IMR-90 (cell line): ENCODE measurements around the gene CLTRN. TPM values are rescaled to one million over a fixed set of nuclear protein-coding genes. Genes with fewer than 3 reads are reported as not detected.
"Not testable (repeated sequence)": the region's sequence is repeated elsewhere in the genome, so short reads cannot be mapped to it uniquely, and the experiment has no call there.

ENCODE experiments used
- ATAC-seq: fragments of 200-7000 bp; cut with Tn5 transposase; 2 replicates; pipeline ENCODE4 v1.9.1; 2020; ENCODE audit warnings: low read depth, mild to moderate bottlenecking, moderate library complexity
- BruUV-seq: library from RNA; stranded (reverse); fragments of 400-500 nt; replicated peaks from 2 replicates; lab custom pipeline; 2021; lab: Mats Ljungman, UMichigan
- CTCF ChIA-PET: fragments of 300-600 bp; formaldehyde crosslinking; extraction: SDS; loops from one replicate; lab custom pipeline; 2021; ENCODE audit warnings: antibody characterized with exemption; lab: Yijun Ruan, JAX
- POLR2A ChIA-PET: fragments of 300-600 bp; sonication (Branson Sonifier 250); formaldehyde crosslinking; loops from one replicate; lab custom pipeline; 2022; ENCODE audit warnings: antibody characterized with exemption; ENCODE audit not compliant: unreplicated experiment; lab: Charles Lee
- DNase-seq: peaks from one replicate; pipeline ENCODE4 v3.0.0; 2013
- H2AFZ ChIP-seq: replicated peaks from 2 replicates; pipeline ENCODE3; 2013; ENCODE audit warnings: low read length, mild to moderate bottlenecking; ENCODE audit not compliant: poor library complexity
- H2AK5ac ChIP-seq: 2 replicates; pipeline ENCODE4 v1.6.1; 2013; ENCODE audit warnings: low read depth, low read length, inconsistent platforms
- H2AK9ac ChIP-seq: replicated peaks from 2 replicates; pipeline ENCODE3; 2013; ENCODE audit warnings: mild to moderate bottlenecking, low read depth, low read length, moderate library complexity; ENCODE audit not compliant: poor library complexity
- H2BK120ac ChIP-seq: 2 replicates; pipeline ENCODE4 v1.6.1; 2013; ENCODE audit warnings: low read depth, low read length, inconsistent platforms
- H2BK15ac ChIP-seq: 3 replicates; pipeline ENCODE4 v1.6.1; 2013; ENCODE audit warnings: low read depth, low read length, inconsistent platforms
- H2BK20ac ChIP-seq: 2 replicates; pipeline ENCODE4 v1.6.1; 2013; ENCODE audit warnings: low read depth, mild to moderate bottlenecking, inconsistent platforms, low read length, moderate library complexity
- H2BK5ac ChIP-seq: 2 replicates; pipeline ENCODE4 v1.6.1; 2013; ENCODE audit warnings: mild to moderate bottlenecking, low read depth, low read length, inconsistent platforms; ENCODE audit not compliant: poor library complexity, severe bottlenecking
- H3K14ac ChIP-seq: replicated peaks from 2 replicates; pipeline ENCODE4 v1.6.1; 2013; ENCODE audit warnings: low read depth, low read length, inconsistent platforms
- H3K18ac ChIP-seq: 2 replicates; pipeline ENCODE4 v1.6.1; 2013; ENCODE audit warnings: low read depth, low read length, control low read depth
- H3K23ac ChIP-seq: 2 replicates; pipeline ENCODE4 v1.6.1; 2013; ENCODE audit warnings: low read depth, low read length, inconsistent platforms
- H3K27ac ChIP-seq: 2 replicates; pipeline ENCODE4 v1.5.1; 2013; ENCODE audit warnings: mild to moderate bottlenecking, control low read depth, low read length; ENCODE audit not compliant: insufficient read depth
- H3K27me3 ChIP-seq: 2 replicates; pipeline ENCODE4 v1.6.1; 2013; ENCODE audit warnings: low read length; ENCODE audit not compliant: control insufficient read depth, insufficient read depth
- H3K36me3 ChIP-seq: 2 replicates; pipeline ENCODE4 v1.6.1; 2013; ENCODE audit warnings: low read length, mixed read lengths; ENCODE audit not compliant: control insufficient read depth, insufficient read depth
- H3K4ac ChIP-seq: 2 replicates; pipeline ENCODE4 v1.6.1; 2013; ENCODE audit warnings: low read depth, low read length, inconsistent platforms
- H3K4me1 ChIP-seq: 2 replicates; pipeline ENCODE4 v1.6.1; 2013; ENCODE audit warnings: low read length, mixed read lengths; ENCODE audit not compliant: control insufficient read depth, insufficient read depth
- H3K4me2 ChIP-seq: 2 replicates; pipeline ENCODE4 v1.6.1; 2013; ENCODE audit warnings: low read depth, mild to moderate bottlenecking, control low read depth, low read length, moderate library complexity
- H3K4me3 ChIP-seq: 2 replicates; pipeline ENCODE4 v1.5.1; 2013; ENCODE audit warnings: low read depth, mild to moderate bottlenecking, control low read depth, low read length, moderate library complexity; ENCODE audit not compliant: insufficient read depth
- H3K56ac ChIP-seq: 2 replicates; pipeline ENCODE4 v1.6.1; 2013; ENCODE audit warnings: low read length, inconsistent platforms; ENCODE audit not compliant: insufficient read depth; ENCODE audit errors: extremely low read depth
- H3K79me1 ChIP-seq, 2 experiments: 2 replicates each; pipeline ENCODE4 v1.6.1; 2013; ENCODE audit warnings: low read length in 2 of 2, inconsistent platforms in 1 of 2, low read depth in 1 of 2
- H3K9ac ChIP-seq: 2 replicates; pipeline ENCODE4 v1.6.1; 2013; ENCODE audit warnings: low read depth, low read length, control low read depth
- H3K9me1 ChIP-seq: 2 replicates; pipeline ENCODE4 v1.6.1; 2013; ENCODE audit warnings: low read length, inconsistent platforms; ENCODE audit not compliant: insufficient read depth
- H3K9me3 ChIP-seq: 2 replicates; pipeline ENCODE4 v1.6.1; 2013; ENCODE audit warnings: low read length; ENCODE audit not compliant: control insufficient read depth, insufficient read depth
- H4K20me1 ChIP-seq: 2 replicates; pipeline ENCODE4 v1.6.1; 2013; ENCODE audit warnings: low read length, inconsistent platforms; ENCODE audit not compliant: insufficient read depth
- H4K5ac ChIP-seq: 2 replicates; pipeline ENCODE4 v1.6.1; 2013; ENCODE audit warnings: mild to moderate bottlenecking, low read depth, low read length, control low read depth
- H4K8ac ChIP-seq, 2 experiments: 2 replicates each; pipeline ENCODE4 v1.6.1; 2013; ENCODE audit warnings: low read depth in 2 of 2, low read length in 2 of 2, control low read depth in 1 of 2, inconsistent platforms in 1 of 2
- H4K91ac ChIP-seq: 2 replicates; pipeline ENCODE4 v1.6.1; 2013; ENCODE audit warnings: low read depth, low read length, inconsistent platforms; ENCODE audit not compliant: insufficient read depth
- FOS ChIP-seq: fragments of 150-350 bp; IDR thresholded peaks from 2 replicates; pipeline ENCODE4 v1.6.1; 2016; ENCODE audit warnings: low read depth, low read length
- MAZ ChIP-seq: IDR thresholded peaks from 2 replicates; pipeline ENCODE4 v1.6.1; 2012; ENCODE audit warnings: low read depth, mild to moderate bottlenecking, low read length, improper control_type of control experiment, moderate library complexity, borderline replicate concordance
- NFE2L2 ChIP-seq: fragments of 150-350 bp; IDR thresholded peaks from 2 replicates; pipeline ENCODE4 v1.6.1; 2016; ENCODE audit warnings: low read depth, mild to moderate bottlenecking, low read length
- WGBS, 2 experiments: methylation state at CpG; one replicate each; pipeline versions ENCODE4 v1.1.5 to v1.1.7; 2013; ENCODE audit warnings: missing lambda C conversion rate in 2 of 2; ENCODE audit not compliant: insufficient read length in 1 of 2; ENCODE audit errors: extremely low coverage in 2 of 2; 5-methylcytosine and 5-hydroxymethylcytosine counted together
- dilution Hi-C: fragments of 300-500 bp; cut with HindIII; formaldehyde crosslinking; loops from one replicate; pipeline ENCODE4 v1.14.3; 2018; ENCODE audit warnings: low sequenced_read_pairs; ENCODE audit not compliant: unreplicated experiment
- in situ Hi-C: fragments of 300-500 bp; cut with MboI; formaldehyde crosslinking; loops from 3 replicates; pipeline ENCODE4 v1.14.3; 2019; ENCODE audit warnings: low sequenced_read_pairs, inconsistent platforms, mixed read lengths
- intact Hi-C: fragments of 100-400 bp; cut with micrococcal nuclease; formaldehyde crosslinking; loops from 2 replicates; pipeline ENCODE4 v1.10.0; 2022
- polyA plus RNA-seq, 3 experiments: library from polyadenylated mRNA; depleted of rRNA; stranded (reverse); fragments of >200 nt; gene quantifications; 2 replicates each; pipeline ENCODE4 v1.2.3, GENCODE V29; 2012; ENCODE audit warnings: low replicate concordance in 1 of 3
- total RNA-seq: library from RNA; depleted of rRNA; stranded (reverse); fragments of >200 nt; gene quantifications from 2 replicates; pipeline ENCODE4 v1.2.3, GENCODE V29; 2012
- TF ChIP-seq, protein P1 (sequence below): conservative IDR thresholded peaks from 2 replicates; pipeline ENCODE4 v1.5.1; 2012; ENCODE audit warnings: mild to moderate bottlenecking, low read depth, low read length, improper control_type of control experiment

CLTRN gene
- total and polyA plus RNA-seq, 2 of the 4 experiments (the other 2 are of a cell fraction) = under 0.01 to 0.17 TPM

DNA sequence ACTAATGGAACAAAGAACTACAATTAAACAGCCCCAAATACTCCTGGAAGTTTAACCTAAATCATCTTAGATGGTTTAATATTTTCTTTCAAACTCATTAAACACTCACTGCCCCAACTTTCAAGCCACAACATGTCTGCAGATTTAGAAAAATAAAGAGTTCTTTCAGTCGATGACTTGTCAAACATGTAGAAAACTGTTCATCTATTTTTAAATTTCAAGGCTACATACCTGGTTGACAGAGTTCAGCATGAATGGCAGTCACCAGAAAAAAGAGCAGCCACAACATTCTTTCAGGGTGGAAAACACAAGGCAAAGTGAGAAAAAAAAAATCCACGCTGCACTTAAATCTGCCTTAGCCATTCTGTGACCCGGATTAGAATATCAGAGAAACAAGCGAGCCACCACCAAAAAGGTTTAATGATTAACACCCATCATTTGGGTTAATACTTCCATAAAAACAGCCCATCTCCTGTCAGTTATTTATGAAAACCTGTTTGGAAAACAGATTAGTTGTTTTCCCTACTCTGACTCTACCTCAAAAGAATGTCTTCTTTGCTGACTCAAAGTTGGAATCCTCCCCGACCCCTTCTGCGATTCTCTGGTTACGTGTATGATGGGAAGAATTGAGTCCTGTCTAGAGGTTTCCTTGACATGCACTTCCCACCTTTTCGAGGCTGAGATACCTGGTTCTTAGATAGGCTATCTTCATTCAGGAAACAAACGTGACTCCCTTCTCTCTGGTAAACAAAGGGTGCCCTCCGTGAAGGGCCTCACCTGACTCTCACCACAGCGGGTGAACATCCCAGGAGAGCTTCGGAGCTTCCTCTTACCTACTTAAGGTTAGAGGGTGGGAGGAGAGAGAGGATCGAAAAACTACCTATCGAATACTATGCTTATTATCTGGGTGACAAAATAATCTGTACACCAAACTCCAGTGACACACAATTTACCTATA is at the start of gene CLTRN (continued):
- TF ChIP-seq, protein P1, sequence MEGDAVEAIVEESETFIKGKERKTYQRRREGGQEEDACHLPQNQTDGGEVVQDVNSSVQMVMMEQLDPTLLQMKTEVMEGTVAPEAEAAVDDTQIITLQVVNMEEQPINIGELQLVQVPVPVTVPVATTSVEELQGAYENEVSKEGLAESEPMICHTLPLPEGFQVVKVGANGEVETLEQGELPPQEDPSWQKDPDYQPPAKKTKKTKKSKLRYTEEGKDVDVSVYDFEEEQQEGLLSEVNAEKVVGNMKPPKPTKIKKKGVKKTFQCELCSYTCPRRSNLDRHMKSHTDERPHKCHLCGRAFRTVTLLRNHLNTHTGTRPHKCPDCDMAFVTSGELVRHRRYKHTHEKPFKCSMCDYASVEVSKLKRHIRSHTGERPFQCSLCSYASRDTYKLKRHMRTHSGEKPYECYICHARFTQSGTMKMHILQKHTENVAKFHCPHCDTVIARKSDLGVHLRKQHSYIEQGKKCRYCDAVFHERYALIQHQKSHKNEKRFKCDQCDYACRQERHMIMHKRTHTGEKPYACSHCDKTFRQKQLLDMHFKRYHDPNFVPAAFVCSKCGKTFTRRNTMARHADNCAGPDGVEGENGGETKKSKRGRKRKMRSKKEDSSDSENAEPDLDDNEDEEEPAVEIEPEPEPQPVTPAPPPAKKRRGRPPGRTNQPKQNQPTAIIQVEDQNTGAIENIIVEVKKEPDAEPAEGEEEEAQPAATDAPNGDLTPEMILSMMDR = no peak
- TF ChIP-seq NFE2L2 = no peak
- no peak for TF ChIP-seq MAZ
- TF ChIP-seq FOS = no peak

DNA sequence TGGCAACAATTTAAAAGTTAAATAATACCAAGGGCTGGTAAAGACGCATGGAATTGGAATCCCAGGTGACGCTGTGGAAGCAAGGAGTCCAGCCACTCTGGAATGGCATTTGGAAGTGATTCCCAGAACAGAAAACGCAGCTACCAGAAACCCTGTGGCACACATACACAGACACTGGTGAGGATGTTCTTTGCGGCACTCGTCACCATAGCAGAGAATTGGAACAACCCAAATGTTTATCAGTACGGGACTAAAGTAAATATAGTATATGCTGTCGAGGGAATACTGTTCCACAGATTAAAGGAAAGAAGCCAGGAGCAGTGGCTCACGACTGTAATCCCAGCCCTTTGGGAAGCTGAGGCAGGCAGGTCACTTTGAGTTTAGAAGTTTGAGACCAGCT is 39.7 kb upstream of the CLTRN start:
- H2AFZ ChIP-seq, DNase-seq, H2AK5ac ChIP-seq, H3K27ac ChIP-seq, ATAC-seq, H3K9me1 ChIP-seq, H4K20me1 ChIP-seq, H3K4me3 ChIP-seq, H3K4ac ChIP-seq, H3K36me3 ChIP-seq, H2BK15ac ChIP-seq, H3K9ac ChIP-seq, H4K5ac ChIP-seq, H3K23ac ChIP-seq, H3K79me1 ChIP-seq, H2AK9ac ChIP-seq, POLR2A ChIA-PET, H2BK20ac ChIP-seq, H3K18ac ChIP-seq, in situ Hi-C loops, H3K14ac ChIP-seq, H3K4me2 ChIP-seq, intact Hi-C loops, H3K4me1 ChIP-seq, H4K8ac ChIP-seq, H4K91ac ChIP-seq, dilution Hi-C loops, BruUV-seq, H2BK5ac ChIP-seq, H3K27me3 ChIP-seq, H3K56ac ChIP-seq, H3K9me3 ChIP-seq, H2BK120ac ChIP-seq: not testable (repeated sequence)
- CTCF ChIA-PET = interaction anchor here (0.9 kb wide), 1 partner anchor 10 kb away, joined by 4 read pairs; no protein-coding TSS in a partner anchor
- 80% methylated on average over 2 of the region's 8 CpGs; no CpG with 5 or more reads in 1 of the 2 experiments for WGBS, 2 experiments
